HG03060 (cell line): ENCODE measurements around the gene SCD5.

Experiments
- ATAC-seq: cut with Tn5 transposase; IDR thresholded peaks from one replicate; pipeline ENCODE4 v1.9.1; 2021; ENCODE audit warnings: low read depth, moderate number of reproducible peaks; ENCODE audit not compliant: unreplicated experiment

Gene SCD5

DNA sequence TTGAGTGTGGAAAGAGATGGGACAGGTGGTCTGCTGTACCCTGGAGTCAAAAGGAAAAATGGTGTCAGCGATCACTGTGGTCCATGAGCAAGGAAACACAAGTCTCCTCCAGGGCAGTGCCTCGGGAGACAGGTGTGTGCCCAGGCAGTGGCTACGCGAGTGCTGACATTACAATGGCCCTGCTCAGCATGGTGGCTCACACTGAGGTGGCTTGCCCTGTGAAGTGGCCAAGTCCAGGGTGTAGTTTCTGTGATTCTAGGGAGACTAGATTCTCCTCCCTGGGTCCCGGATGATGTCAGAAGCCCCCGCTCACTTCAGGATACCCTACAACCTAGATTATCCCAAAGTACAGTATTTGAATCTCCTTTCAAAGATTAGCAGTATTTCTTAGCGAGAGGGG is 192.0 kb downstream of the SCD5 start:
- no peak for ATAC-seq

DNA sequence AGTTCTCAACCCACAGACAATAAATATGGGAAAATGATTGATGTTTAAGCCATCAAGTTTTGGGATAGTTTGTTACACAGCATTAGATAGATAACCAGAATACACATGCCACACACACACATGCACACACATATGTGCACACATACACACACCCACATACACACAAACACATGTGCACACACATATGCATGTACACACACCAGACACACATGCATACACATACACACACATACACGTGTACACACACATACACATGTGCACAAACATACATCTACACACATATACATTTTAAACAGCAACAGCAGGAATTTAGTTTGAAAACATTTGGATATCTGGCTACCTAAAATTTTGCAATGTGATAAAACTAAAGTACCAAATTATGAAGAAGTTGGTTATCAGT is 194.1 kb downstream of the SCD5 start:
- ATAC-seq, result no peak

- ATAC-seq, result no peak
Observed at GRCh38 chr4:82601242-82602015, 197.2 kb downstream of the SCD5 start.

GRCh38 chr4:82599336-82599735 is 199.3 kb downstream of the SCD5 start:
- no peak for ATAC-seq

DNA sequence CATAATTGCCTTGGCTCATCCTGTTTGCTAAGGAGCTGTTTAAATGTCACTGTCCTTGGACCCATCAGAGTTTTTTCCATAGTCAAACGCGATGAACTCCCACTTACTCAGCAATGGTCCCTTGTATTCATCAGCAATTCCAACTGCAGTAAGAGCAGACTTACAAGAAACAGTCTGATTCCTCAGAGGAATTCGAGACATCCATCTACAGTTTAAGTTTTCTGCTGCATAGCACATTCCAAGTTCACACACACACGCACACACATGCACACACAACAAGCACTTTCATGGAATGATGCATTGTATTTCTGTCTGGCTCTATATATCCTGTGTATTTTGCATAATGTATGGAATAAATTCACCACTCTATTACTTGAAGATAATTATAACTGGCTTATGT is 204.1 kb downstream of the SCD5 start:
- no peak for ATAC-seq

DNA sequence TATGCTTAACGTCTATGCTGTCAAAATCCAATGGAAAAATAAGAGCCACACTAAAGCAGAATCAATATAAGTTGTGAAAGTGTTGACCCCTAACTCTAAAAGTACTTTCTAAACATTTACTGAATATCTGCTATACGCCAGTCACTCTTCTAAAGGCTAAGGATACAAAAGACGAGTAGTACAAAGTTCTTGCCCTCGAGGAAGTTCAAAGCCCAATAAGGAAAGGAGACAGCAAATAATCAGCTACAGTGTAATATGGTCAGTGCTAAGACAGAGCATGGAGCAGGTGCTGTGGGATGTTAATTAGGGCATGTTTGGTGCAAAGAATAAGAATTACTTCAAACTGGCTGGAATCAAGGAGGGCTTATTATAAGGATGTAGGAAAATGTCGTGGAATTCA is 205.2 kb downstream of the SCD5 start:
- ATAC-seq, result no peak

DNA sequence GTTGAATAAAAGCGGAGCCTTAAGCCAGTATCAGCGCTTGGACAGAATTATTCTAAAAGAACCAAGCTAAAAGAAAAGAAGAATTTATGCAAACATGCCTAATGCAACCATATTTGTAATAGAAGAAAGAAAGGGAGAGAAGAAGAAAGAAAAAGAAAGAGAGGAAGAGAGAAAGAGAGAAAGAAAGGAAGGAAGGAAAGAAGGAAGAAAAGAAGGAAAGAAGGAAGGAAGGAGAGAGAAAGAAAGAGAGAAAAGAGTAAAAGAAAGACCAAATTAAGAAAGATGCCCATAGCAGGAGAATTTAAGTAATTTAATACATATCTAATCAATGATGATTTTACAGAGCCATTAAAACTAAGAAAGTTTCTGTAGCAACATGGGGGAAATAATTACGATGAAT is 206.0 kb downstream of the SCD5 start:
- no peak for ATAC-seq

- no peak for ATAC-seq
Observed at GRCh38 chr4:82591592-82591991, 207.0 kb downstream of the SCD5 start.

- ATAC-seq, result no peak
Observed at GRCh38 chr4:82589756-82590155, 208.8 kb downstream of the SCD5 start.

DNA sequence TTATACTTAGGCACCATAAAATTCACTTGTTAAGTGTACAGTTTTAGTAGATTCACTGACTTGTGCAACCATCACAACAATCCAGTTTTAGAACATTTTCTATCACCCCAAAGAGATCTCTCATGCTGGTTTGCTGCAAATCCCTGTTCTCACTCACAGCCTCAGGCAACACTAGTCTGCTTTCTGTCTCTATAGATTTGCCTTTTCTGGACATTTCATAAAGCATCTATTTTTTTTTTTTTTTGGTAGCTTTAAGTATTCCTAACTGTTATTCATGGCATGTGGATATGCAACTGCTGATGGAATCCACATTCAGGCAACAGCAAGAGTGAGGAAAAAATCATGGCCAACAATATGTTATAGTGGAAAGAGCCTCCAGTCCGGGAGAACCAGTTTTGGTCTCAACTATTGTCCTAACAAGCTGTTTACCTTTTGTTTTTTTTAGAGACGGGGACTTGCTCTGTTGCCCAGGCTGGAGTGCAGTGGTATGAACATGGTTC is 209.8 kb downstream of the SCD5 start:
- ATAC-seq, result no peak

DNA sequence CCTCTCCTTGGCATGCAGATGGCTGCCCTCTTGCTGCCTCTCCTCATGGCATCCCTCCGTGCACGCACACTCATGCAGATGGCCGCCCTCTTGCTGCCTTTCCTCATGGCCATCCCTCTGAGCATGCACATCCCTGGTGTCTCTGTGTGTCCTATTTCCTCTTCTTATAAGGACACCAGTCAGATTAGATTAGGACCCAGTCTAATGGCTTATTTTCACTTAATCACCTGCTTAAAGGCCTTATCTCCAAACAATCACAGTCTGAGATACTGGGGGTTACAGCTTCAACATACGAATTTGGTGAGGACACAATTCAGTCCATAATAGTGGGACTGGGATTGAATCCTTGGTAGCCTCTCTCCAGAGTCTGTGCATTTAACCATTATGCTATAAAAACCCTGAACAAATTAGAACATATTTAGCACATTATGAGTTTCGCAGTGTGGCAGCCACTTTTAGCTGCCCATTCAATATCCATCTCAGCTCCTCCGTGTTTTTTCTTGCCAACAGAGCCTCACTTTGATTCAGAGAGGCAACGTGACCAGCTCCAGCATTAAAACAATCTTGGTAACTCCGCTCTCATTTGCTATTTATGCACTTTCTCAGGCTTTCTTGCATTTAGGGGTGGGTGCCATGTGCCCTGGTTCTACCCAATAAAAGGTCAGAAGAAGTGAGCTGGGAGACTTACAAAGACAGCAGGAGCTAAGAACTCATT is 210.6 kb downstream of the SCD5 start:
- ATAC-seq, result no peak

GRCh38 chr4:82585690-82586435 is 212.7 kb downstream of the SCD5 start:
- no peak for ATAC-seq

DNA sequence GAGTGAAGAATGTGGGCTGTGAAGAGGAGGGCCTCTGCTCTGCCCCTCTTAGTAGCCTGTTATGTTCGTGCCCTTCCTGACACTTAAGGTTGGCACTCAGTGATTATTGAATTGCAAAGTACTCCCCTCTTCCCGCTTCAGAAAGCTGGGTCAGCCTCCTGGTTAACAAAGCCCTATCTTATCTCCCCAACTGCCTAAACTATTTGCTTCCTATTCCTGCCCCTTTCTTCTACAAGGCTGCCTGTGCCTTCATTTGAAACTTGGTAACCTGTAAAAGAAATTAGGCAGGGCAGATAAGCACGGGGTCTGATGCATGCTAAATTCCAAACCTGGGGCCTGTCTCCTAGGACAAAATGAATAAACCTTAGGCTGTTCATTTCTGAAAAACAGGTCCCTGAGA is 213.7 kb downstream of the SCD5 start:
- ATAC-seq, result no peak

DNA sequence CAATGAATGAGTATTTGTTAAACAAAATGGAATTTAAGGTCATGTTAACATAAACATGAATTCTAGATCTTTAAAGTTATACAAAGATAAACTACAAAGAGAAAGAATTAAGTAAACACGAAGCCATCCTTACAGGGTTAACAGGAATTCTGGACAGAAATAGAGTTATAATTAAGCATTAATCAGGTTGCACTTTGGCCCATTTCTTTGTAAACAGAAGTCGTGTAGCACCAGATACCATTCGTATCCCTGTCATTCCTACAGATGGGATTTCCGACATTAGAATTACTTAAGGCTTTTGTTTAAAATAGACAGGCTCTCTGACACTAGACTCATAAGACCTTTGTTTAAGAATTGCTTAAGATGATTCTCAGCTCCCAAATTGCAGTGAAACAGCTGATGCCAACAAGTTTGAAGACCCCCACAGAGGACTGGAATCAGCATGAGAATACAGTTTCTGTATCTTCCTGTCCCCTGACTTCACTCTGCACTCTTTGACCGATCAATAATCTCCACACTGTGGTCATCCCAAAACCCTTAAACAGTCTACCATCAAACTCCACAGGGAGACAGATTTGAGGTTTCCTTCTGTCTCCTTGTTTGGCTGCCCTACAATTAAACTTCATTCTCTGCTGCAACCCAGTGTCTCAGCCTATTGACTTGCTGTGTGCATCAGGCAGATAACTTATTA is 214.6 kb downstream of the SCD5 start:
- no peak for ATAC-seq

- ATAC-seq, result no peak
Observed at GRCh38 chr4:82579932-82580331, 218.7 kb downstream of the SCD5 start.
